Measurements from ENCODE around the gene OR6Y1. TPM values are rescaled to one million over a fixed set of nuclear protein-coding genes. Genes with fewer than 3 reads are reported as not detected.

Gene OR6Y1
- total and polyA plus RNA-seq, 2 of the 4 experiments (the other 2 are of a cell fraction), result not detected

DNA sequence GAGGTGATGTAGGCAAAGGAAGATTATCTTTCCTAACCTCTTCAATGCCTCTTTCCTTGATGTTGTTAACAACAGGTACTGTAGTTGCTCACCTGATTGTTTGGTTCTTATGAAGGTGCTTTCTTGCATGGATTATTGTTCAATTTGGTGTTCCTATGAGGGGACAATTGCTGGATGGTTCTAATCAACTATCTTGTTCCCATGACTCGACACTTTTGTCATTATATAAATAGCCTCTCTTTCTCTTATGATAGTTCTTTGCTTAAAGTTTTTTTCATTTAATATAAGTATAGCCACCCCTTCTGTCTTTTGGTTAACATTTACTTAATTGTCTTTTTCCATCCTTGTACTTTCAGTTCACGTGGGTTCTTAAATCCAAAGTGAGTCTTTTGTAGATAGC is 46.7 kb downstream of the OR6Y1 start:
- CTCF ChIA-PET, result no interaction called here

More for the DNA sequence above, 46.7 kb downstream of the OR6Y1 start:
- Histone ChIP-seq H2BK5ac (ENCODE audit: low read depth, low read length, poor library complexity, severe bottlenecking) (no peak overlapping the region), H4K91ac (ENCODE audit: insufficient read depth, low read depth, low read length) (no peak overlapping the region), H4K5ac (ENCODE audit: low read depth, low read length) (no peak overlapping the region), H3K4me2 (ENCODE audit: low read depth, low read length) (no peak overlapping the region), H3K4me3 (ENCODE audit: insufficient read depth, low read depth, low read length) (no peak overlapping the region), H3K18ac (ENCODE audit: low read depth, low read length) (no peak overlapping the region), H3K79me1 (ENCODE audit: low read depth in 1 of 2, low read length in 2 of 2) (no peaks in the 10 kb centered on the region), H3K36me3 (ENCODE audit: control insufficient read depth, insufficient read depth, low read length) (no peaks in the 10 kb centered on the region), H2AFZ (replicated peaks; ENCODE audit: low read length, poor library complexity) (no peak overlapping the region), H2AK9ac (replicated peaks; ENCODE audit: low read depth, low read length, poor library complexity) (no peak overlapping the region), H2BK120ac (ENCODE audit: low read depth, low read length) (no peak overlapping the region), H4K8ac (ENCODE audit: low read depth in 2 of 2, low read length in 2 of 2) (no peak overlapping the region), H3K23ac (ENCODE audit: low read depth, low read length) (no peak overlapping the region), H3K9ac (ENCODE audit: low read depth, low read length) (no peak overlapping the region), H4K20me1 (ENCODE audit: insufficient read depth, low read length) (no peaks in the 10 kb centered on the region), H2BK15ac (ENCODE audit: low read depth, low read length) (no peak overlapping the region), H3K27ac (ENCODE audit: insufficient read depth, low read length) (no peak overlapping the region), H3K9me3 (ENCODE audit: control insufficient read depth, insufficient read depth, low read length) (no peaks in the 10 kb centered on the region), H3K14ac (replicated peaks; ENCODE audit: low read depth, low read length) (no peak overlapping the region), H3K9me1 (ENCODE audit: insufficient read depth, low read length) (no peaks in the 10 kb centered on the region), H3K4me1 (ENCODE audit: control insufficient read depth, insufficient read depth, low read length) (no peaks in the 10 kb centered on the region), H2BK20ac (ENCODE audit: low read depth, low read length) (no peak overlapping the region), H3K56ac (ENCODE audit: extremely low read depth, insufficient read depth, low read length) (no peak overlapping the region), H3K4ac (ENCODE audit: low read depth, low read length) (no peak overlapping the region), H3K27me3 (ENCODE audit: control insufficient read depth, insufficient read depth, low read length) (no peaks in the 10 kb centered on the region), H2AK5ac (ENCODE audit: low read depth, low read length) (no peak overlapping the region)
- BruUV-seq (replicated peaks), result no TSS peak
- DNase-seq (no peak), ATAC-seq (ENCODE audit: low read depth) (no peak)
- intact Hi-C loops (cut with micrococcal nuclease), result no loop called here
- WGBS, 2 experiments (ENCODE audit: extremely low coverage in 2 of 2, insufficient read length in 1 of 2), result no CpG with 5 or more reads among the region's 2 CpGs
- dilution Hi-C loops (cut with HindIII; ENCODE audit: low sequenced_read_pairs, unreplicated experiment), result no loop called here
- POLR2A ChIA-PET (ENCODE audit: unreplicated experiment), result no interaction called here
- in situ Hi-C loops (cut with MboI; ENCODE audit: low sequenced_read_pairs), result no loop called here
- TF ChIP-seq USF2 (IDR thresholded peaks at IDR 0.05; ENCODE audit: low read depth, low read length) (no peak), MAFK (IDR thresholded peaks at IDR 0.05; ENCODE audit: low read depth, low read length) (no peak), RAD21 (IDR thresholded peaks at IDR 0.05; ENCODE audit: low read length) (no peak), NFE2L2 (IDR thresholded peaks at IDR 0.05; ENCODE audit: low read depth, low read length) (peak; percentile 72), CTCF (conservative IDR thresholded peaks at IDR 0.05; ENCODE audit: low read depth, low read length) (no peak), CHD1 (IDR thresholded peaks at IDR 0.05; ENCODE audit: low read depth, low read length) (no peak)

Data from IMR-90 (cell line).